Activated CD8-positive, alpha-beta memory T cell treated with anti-CD3 and anti-CD28 coated beads, Interleukin-2, amount 50 U/mL, for 1 hour (primary cell): ENCODE measurements around the gene SAMD10.
A peak's percentile ranks its signal among the peaks of the same experiment; 100 is the strongest.
"Not testable (repeated sequence)": the region's sequence is repeated elsewhere in the genome, so short reads cannot be mapped to it uniquely, and the experiment has no call there.

Experiments used
- DNase-seq: peaks from one replicate; pipeline ENCODE4 v3.0.0-alpha.2; 2020; ENCODE audit errors: extremely low read depth

Gene SAMD10

GRCh38 chr20:63941282-63942081, 38.0 kb downstream of the SAMD10 start:
- peak; percentile 60 for DNase-seq

GRCh38 chr20:63940472-63941266, 38.8 kb downstream of the SAMD10 start:
- DNase-seq, result no peak

GRCh38 chr20:63940071-63940471, 39.4 kb downstream of the SAMD10 start:
- no peak for DNase-seq

- no peak for DNase-seq
Measured at GRCh38 chr20:63939061-63939935, 40.1 kb downstream of the SAMD10 start.

GRCh38 chr20:63937596-63937995, 41.8 kb downstream of the SAMD10 start:
- DNase-seq, result no peak

GRCh38 chr20:63935447-63935846, 44.0 kb downstream of the SAMD10 start:
- DNase-seq, result no peak

GRCh38 chr20:63934271-63935068, 45.0 kb downstream of the SAMD10 start:
- DNase-seq, result no peak

- no peak for DNase-seq
Measured at GRCh38 chr20:63933646-63934045, 45.8 kb downstream of the SAMD10 start.

GRCh38 chr20:63932606-63933160, 46.8 kb downstream of the SAMD10 start:
- DNase-seq, result no peak

- DNase-seq, result no peak
Measured at GRCh38 chr20:63931735-63932134, 47.7 kb downstream of the SAMD10 start.

GRCh38 chr20:63930971-63931553, 48.4 kb downstream of the SAMD10 start:
- DNase-seq, result no peak

GRCh38 chr20:63929473-63929883, 50.0 kb downstream of the SAMD10 start:
- not testable (repeated sequence) for DNase-seq

- no peak for DNase-seq
Measured at GRCh38 chr20:63929071-63929470, 50.4 kb downstream of the SAMD10 start.

GRCh38 chr20:63926298-63926697, 53.1 kb downstream of the SAMD10 start:
- DNase-seq, result no peak

GRCh38 chr20:63924241-63924640, 55.2 kb downstream of the SAMD10 start:
- DNase-seq, result no peak
